ENCODE data around the gene KCNT2.

Gene KCNT2

DNA sequence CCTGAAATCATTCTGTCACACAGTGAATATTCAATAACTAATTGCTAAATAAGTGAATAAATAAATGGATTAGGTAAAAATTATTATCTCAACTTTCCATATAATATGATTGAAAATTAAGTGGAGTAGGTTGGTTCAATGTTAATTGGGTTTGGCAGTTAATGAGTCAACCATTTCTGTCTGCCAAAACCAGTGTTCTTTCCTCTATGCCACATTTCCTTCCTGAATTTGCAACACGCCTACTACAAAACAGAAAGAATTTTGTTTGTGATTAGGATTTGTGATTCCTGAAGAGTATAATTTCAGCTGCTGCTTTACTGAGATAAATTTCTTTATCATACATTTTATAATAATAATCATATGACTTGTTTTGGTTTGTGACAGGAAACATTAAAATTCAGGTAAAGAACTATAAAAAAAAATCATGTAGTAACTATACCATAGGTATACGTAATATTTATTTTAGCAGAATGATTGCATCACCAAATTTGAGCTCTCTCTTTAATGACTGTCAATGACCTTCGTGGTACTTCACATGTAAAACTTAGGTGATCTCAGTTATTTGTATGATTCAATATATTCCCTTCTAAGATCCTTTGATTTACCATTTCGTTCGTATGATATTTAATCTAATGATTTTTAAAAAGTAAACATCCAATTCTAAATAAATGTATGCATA, 241.3 kb downstream of the KCNT2 start:
- H3K4me3 ChIP-seq (ENCODE audit: low read depth in 1 of 2, low read length in 2 of 2), result no peak overlapping the region
- H3K27ac ChIP-seq (ENCODE audit: low read length), result no peak overlapping the region
- H3K4me1 ChIP-seq (ENCODE audit: control insufficient read depth in 1 of 2, insufficient read depth in 2 of 2, low read length in 2 of 2), result no peaks in the 10 kb centered on the region

DNA sequence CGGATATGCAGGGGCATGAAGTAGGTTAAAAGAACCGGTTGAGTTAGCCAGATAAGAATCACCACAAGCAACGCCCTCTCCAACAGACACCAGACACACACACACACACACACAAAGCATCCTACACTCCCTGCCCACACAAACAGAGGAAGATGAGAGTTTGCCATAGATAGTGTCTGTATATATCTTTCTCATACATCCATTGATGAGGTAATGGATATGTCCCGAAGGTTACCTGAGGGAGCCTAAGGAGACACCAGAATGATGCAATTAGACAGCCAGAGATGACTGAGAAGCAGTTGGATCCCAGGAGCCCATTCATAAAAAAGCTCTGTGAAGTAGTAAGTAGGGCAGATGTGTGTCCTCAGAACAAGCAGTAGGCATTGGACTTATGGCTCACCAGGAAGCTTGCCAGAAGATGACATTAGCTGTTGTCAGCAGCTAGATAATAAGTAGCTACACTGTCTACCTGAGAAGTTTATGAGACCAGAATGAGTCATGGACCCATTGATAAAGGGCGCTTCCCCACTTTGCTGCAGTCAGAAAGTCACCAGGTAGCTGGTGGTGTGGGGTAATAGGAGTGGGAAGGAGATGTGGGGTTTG, 247.0 kb downstream of the KCNT2 start:
- no peaks in the 10 kb centered on the region for H3K36me3 ChIP-seq (ENCODE audit: control insufficient read depth in 1 of 2, insufficient read depth in 2 of 2, low read length in 2 of 2)
- no peaks in the 10 kb centered on the region for H3K27me3 ChIP-seq (ENCODE audit: low read depth, low read length)
- H3K4me1 ChIP-seq (ENCODE audit: control insufficient read depth in 1 of 2, insufficient read depth in 2 of 2, low read length in 2 of 2), result no peaks in the 10 kb centered on the region
- no peaks in the 10 kb centered on the region for H3K9me3 ChIP-seq (ENCODE audit: control insufficient read depth in 1 of 2, low read length in 2 of 2)
- H3K27ac ChIP-seq (ENCODE audit: low read length), result no peak overlapping the region
- no peak overlapping the region for H3K4me3 ChIP-seq (ENCODE audit: low read depth in 1 of 2, low read length in 2 of 2)

More for the DNA sequence above, 241.3 kb downstream of the KCNT2 start:
- Histone ChIP-seq H3K36me3 (ENCODE audit: control insufficient read depth in 1 of 2, insufficient read depth in 2 of 2, low read length in 2 of 2) (no peaks in the 10 kb centered on the region), H3K9me3 (ENCODE audit: control insufficient read depth in 1 of 2, low read length in 2 of 2) (no peaks in the 10 kb centered on the region), H3K27me3 (ENCODE audit: low read depth, low read length) (no peaks in the 10 kb centered on the region)

DNA sequence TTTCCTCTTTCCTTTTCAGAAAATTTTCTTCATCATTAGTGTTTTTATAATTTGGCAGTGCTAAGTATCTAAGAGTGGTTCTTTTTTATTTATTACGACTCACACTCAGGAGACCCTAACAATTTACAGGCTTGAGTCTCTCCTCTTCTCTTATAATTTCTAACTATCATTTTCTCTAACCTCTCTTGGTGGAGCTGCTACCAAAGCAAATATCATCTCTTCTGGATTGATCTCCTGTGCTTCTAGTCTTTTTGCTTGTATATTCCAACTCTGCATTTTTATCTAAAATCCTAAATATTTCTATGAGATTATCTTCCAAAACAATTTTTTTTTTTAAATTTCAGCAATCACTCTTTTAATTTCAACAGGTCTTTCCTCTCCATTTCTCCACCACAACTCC, 250.3 kb downstream of the KCNT2 start:
- Histone ChIP-seq H3K27ac (ENCODE audit: low read length) (no peak overlapping the region), H3K27me3 (ENCODE audit: low read depth, low read length) (no peaks in the 10 kb centered on the region), H3K4me3 (ENCODE audit: low read depth in 1 of 2, low read length in 2 of 2) (no peak overlapping the region), H3K36me3 (ENCODE audit: control insufficient read depth in 1 of 2, insufficient read depth in 2 of 2, low read length in 2 of 2) (no peaks in the 10 kb centered on the region), H3K9me3 (ENCODE audit: control insufficient read depth in 1 of 2, low read length in 2 of 2) (no peaks in the 10 kb centered on the region), H3K4me1 (ENCODE audit: control insufficient read depth in 1 of 2, insufficient read depth in 2 of 2, low read length in 2 of 2) (no peaks in the 10 kb centered on the region)

DNA sequence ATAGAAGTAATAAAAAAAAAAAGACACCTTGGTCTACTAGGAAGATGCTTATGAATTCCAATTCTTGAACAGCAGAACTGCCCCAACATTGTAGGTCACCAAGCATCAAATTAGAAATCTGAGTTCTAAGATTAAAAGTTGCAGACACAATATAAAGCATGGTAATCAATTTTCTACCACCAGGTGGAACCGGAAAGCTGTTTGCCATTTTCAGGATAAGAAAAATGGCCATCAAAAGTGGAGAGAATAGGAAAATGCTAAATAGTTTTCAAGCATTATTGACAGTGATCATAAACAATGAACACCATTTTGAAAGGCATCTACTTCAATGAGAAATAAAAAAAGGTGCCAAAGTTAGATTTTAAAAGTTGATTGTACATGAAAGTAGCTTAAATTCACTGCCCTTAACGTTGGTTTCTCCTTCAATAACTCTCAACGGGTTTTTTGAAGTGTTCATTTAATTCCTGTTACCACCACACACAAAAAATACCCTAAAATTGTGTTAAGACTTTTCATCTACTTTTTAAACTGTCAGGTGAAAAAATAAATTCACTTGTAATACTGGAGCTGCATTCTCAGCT, 252.9 kb downstream of the KCNT2 start:
- Histone ChIP-seq H3K4me1 (ENCODE audit: control insufficient read depth in 1 of 2, insufficient read depth in 2 of 2, low read length in 2 of 2) (no peaks in the 10 kb centered on the region), H3K4me3 (ENCODE audit: low read depth in 1 of 2, low read length in 2 of 2) (no peak overlapping the region), H3K36me3 (ENCODE audit: control insufficient read depth in 1 of 2, insufficient read depth in 2 of 2, low read length in 2 of 2) (no peaks in the 10 kb centered on the region), H3K27me3 (ENCODE audit: low read depth, low read length) (no peaks in the 10 kb centered on the region), H3K27ac (ENCODE audit: low read length) (no peak overlapping the region), H3K9me3 (ENCODE audit: control insufficient read depth in 1 of 2, low read length in 2 of 2) (no peaks in the 10 kb centered on the region)

DNA sequence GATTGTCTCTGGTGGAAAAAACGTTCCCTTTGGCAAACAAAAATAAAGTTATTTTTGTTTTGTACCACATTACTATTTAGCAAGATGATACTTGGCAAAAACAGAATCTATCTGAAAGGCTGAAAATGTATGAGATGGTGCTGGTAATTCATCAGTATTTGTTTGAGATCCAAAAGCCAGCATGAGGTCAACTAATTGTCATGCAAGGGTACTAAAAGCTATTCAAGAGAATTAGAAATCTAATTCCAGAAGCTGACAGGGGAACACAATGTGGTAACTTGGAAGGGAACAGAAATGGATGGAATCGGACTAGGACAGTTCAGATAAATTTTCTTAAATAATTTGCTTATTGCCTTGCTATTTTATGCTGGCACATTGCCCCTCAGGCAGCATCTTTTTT, 263.8 kb downstream of the KCNT2 start:
- Histone ChIP-seq H3K27ac (ENCODE audit: low read length) (no peak overlapping the region), H3K36me3 (ENCODE audit: control insufficient read depth in 1 of 2, insufficient read depth in 2 of 2, low read length in 2 of 2) (no peaks in the 10 kb centered on the region), H3K4me3 (ENCODE audit: low read depth in 1 of 2, low read length in 2 of 2) (no peak overlapping the region), H3K27me3 (ENCODE audit: low read depth, low read length) (no peaks in the 10 kb centered on the region), H3K9me3 (ENCODE audit: control insufficient read depth in 1 of 2, low read length in 2 of 2) (no peaks in the 10 kb centered on the region), H3K4me1 (ENCODE audit: control insufficient read depth in 1 of 2, insufficient read depth in 2 of 2, low read length in 2 of 2) (no peaks in the 10 kb centered on the region)

DNA sequence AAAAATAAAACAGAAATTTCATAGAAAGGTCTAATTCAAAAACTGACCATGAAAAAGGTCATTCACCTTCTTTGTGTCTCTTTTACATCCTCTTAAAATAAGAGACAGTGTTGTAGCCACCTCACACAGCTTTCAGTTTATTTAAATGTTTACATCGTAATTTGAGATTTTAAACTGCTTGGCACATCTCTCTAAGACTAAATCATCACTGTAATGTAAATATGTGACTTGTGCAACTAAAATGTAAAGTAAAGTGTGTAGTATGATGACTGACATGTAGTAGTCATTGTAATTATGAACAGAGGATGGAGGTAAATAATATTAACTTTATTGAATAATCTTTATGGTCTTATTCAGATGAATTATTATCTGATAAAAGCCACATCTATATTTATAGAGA, 283.9 kb downstream of the KCNT2 start:
- Histone ChIP-seq H3K27ac (ENCODE audit: low read length) (no peak overlapping the region), H3K9me3 (ENCODE audit: control insufficient read depth in 1 of 2, low read length in 2 of 2) (no peaks in the 10 kb centered on the region), H3K36me3 (ENCODE audit: control insufficient read depth in 1 of 2, insufficient read depth in 2 of 2, low read length in 2 of 2) (no peaks in the 10 kb centered on the region), H3K4me3 (ENCODE audit: low read depth in 1 of 2, low read length in 2 of 2) (no peak overlapping the region), H3K27me3 (ENCODE audit: low read depth, low read length) (no peaks in the 10 kb centered on the region), H3K4me1 (ENCODE audit: control insufficient read depth in 1 of 2, insufficient read depth in 2 of 2, low read length in 2 of 2) (no peaks in the 10 kb centered on the region)

DNA sequence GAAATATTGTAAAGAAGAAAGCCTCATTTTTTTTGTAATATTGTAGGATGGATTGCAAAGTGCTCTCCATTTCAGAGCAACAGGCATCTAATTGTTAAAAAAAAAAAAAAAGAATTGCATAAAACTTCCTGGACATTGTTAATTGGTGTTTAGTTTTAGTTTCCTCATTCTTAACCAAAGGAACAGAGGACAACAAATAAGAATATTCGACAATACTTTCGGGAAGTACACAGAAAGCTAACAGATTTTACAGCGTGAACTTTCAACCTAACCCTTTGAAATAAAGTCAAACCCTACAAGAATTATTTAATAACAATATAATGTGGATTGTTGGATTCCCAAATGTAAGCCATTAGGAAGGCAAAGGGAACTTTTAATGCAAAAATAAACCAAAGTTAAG, 284.4 kb downstream of the KCNT2 start:
- no peaks in the 10 kb centered on the region for H3K9me3 ChIP-seq (ENCODE audit: control insufficient read depth in 1 of 2, low read length in 2 of 2)
- H3K27me3 ChIP-seq (ENCODE audit: low read depth, low read length), result no peaks in the 10 kb centered on the region
- H3K27ac ChIP-seq (ENCODE audit: low read length), result no peak overlapping the region
- no peaks in the 10 kb centered on the region for H3K4me1 ChIP-seq (ENCODE audit: control insufficient read depth in 1 of 2, insufficient read depth in 2 of 2, low read length in 2 of 2)
- no peaks in the 10 kb centered on the region for H3K36me3 ChIP-seq (ENCODE audit: control insufficient read depth in 1 of 2, insufficient read depth in 2 of 2, low read length in 2 of 2)
- no peak overlapping the region for H3K4me3 ChIP-seq (ENCODE audit: low read depth in 1 of 2, low read length in 2 of 2)

DNA sequence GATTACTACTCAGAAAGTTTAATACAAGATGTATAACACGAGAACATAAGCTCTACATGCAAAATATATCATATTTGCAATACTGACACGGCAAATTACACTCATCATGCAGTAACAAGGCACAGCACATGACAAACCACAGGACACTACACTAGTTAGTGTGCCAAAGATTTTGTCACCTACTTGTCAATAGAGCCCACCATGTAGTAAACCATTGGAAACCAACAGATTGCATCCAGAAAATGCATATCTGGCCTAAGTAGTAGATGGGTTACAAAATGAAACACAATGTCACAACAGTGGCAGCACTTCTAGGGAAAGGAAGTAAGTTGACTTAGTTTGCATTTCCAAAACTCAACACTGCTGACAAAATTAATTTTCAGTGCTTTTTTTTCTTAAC, 288.9 kb downstream of the KCNT2 start:
- no peak overlapping the region for H3K4me3 ChIP-seq (ENCODE audit: low read depth in 1 of 2, low read length in 2 of 2)
- H3K9me3 ChIP-seq (ENCODE audit: control insufficient read depth in 1 of 2, low read length in 2 of 2), result no peaks in the 10 kb centered on the region
- no peak overlapping the region for H3K27ac ChIP-seq (ENCODE audit: low read length)
- no peaks in the 10 kb centered on the region for H3K27me3 ChIP-seq (ENCODE audit: low read depth, low read length)
- no peaks in the 10 kb centered on the region for H3K36me3 ChIP-seq (ENCODE audit: control insufficient read depth in 1 of 2, insufficient read depth in 2 of 2, low read length in 2 of 2)
- H3K4me1 ChIP-seq (ENCODE audit: control insufficient read depth in 1 of 2, insufficient read depth in 2 of 2, low read length in 2 of 2), result no peaks in the 10 kb centered on the region

DNA sequence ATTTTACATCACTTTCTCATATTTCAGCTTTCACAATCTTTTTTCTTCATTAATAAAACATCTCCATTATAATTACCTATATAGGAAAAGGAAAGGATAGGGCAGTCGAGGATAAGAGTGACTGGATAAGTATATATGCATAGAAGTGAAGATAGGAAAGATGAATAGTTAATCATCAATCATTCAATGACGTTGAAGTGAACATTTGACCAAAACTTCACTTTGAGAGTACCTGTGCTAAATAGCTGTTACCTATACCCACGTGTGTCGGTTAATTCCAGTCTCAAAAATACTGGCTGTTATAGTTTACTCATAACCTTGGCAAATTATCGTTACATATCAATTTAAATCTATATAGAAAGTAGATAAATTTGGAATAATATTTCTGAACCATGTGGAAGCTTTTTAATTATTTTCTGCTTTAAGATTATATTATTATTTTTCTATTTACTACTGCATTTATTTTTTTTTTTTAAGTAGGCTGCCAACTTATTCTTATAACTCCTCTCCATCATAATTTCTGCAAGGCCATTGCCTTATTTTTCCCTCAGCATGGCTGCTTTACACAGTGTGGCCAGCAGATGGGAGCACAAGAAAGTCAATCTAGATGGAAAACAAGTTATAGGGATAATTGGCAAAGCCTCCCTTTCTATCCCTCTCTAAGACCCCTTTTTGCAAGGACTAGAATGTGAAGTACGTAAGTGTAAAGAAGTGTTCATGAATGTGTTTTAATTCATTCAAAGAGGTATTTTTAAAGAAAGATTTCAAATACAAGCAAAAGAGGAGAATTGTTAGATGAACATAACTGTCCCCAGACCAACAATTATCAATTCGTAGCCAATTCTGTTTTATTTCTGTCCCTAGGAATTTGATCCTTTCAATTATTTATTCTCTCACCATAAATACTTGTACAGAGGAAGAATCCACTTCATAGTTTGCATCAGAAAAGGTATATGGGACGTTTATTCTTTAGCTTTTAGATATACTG, 290.4 kb downstream of the KCNT2 start:
- no peaks in the 10 kb centered on the region for H3K36me3 ChIP-seq (ENCODE audit: control insufficient read depth in 1 of 2, insufficient read depth in 2 of 2, low read length in 2 of 2)
- H3K4me1 ChIP-seq (ENCODE audit: control insufficient read depth in 1 of 2, insufficient read depth in 2 of 2, low read length in 2 of 2), result no peaks in the 10 kb centered on the region
- H3K27ac ChIP-seq (ENCODE audit: low read length), result no peak overlapping the region
- H3K27me3 ChIP-seq (ENCODE audit: low read depth, low read length), result no peaks in the 10 kb centered on the region
- H3K9me3 ChIP-seq (ENCODE audit: control insufficient read depth in 1 of 2, low read length in 2 of 2), result no peaks in the 10 kb centered on the region
- H3K4me3 ChIP-seq (ENCODE audit: low read depth in 1 of 2, low read length in 2 of 2), result no peak overlapping the region

DNA sequence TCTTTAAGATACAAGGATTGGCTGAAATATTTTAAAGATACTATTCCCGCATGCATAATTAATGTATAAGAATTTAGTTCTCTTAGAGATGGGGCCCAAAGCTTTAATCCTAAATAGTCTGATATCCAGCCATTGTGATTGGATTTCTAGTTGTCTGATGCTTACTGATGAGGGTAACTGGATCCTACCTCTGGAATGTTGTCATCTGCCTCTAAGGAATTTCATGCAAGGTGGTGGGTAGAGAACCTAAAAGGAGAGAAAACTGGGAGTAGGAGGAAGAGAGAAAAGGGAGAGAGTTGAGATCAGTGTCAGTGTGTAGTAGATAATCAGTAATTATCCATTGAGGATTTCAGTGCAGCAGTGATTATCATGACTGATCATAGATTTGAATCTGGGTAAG, 295.5 kb downstream of the KCNT2 start:
- no peaks in the 10 kb centered on the region for H3K27me3 ChIP-seq (ENCODE audit: low read depth, low read length)
- H3K36me3 ChIP-seq (ENCODE audit: control insufficient read depth in 1 of 2, insufficient read depth in 2 of 2, low read length in 2 of 2), result no peaks in the 10 kb centered on the region
- no peak overlapping the region for H3K4me3 ChIP-seq (ENCODE audit: low read depth in 1 of 2, low read length in 2 of 2)

DNA sequence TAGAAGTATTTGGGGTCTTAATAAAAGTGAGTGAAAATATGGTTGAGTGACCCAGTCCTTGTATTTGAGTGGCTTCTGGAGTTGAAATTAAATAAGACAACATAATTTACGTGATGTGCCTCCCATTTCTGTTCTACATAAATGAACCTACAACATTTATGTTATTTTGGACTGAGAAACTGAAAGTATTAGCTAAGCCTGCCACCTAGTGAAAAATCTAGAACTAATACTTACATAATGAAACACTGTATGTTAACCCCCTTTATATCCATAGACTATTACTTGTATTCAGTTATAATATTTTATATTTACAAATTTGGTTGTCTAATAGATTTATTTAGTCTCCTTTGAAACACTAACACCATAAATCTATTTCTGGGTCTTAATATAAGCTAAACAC, 298.9 kb downstream of the KCNT2 start:
- H3K9me3 ChIP-seq (ENCODE audit: control insufficient read depth in 1 of 2, low read length in 2 of 2), result no peaks in the 10 kb centered on the region
- no peaks in the 10 kb centered on the region for H3K27me3 ChIP-seq (ENCODE audit: low read depth, low read length)
- H3K36me3 ChIP-seq (ENCODE audit: control insufficient read depth in 1 of 2, insufficient read depth in 2 of 2, low read length in 2 of 2), result no peaks in the 10 kb centered on the region
- no peak overlapping the region for H3K27ac ChIP-seq (ENCODE audit: low read length)
- no peaks in the 10 kb centered on the region for H3K4me1 ChIP-seq (ENCODE audit: control insufficient read depth in 1 of 2, insufficient read depth in 2 of 2, low read length in 2 of 2)
- no peak overlapping the region for H3K4me3 ChIP-seq (ENCODE audit: low read depth in 1 of 2, low read length in 2 of 2)

More for the DNA sequence above, 295.5 kb downstream of the KCNT2 start:
- Histone ChIP-seq H3K4me1 (ENCODE audit: control insufficient read depth in 1 of 2, insufficient read depth in 2 of 2, low read length in 2 of 2) (no peaks in the 10 kb centered on the region), H3K27ac (ENCODE audit: low read length) (no peak overlapping the region), H3K9me3 (ENCODE audit: control insufficient read depth in 1 of 2, low read length in 2 of 2) (no peaks in the 10 kb centered on the region)

Measured in muscle layer of duodenum (tissue), 2 donors.